ENCODE results near the gene TCF3. TPM values are rescaled to one million over a fixed set of nuclear protein-coding genes. Genes with fewer than 3 reads are reported as not detected.

The TCF3 gene
- total and polyA plus RNA-seq, 2 donors (not counting 3 experiments of a cell fraction or from before 2014, with no cell fraction given): 147 to 193 TPM

- dilution Hi-C loops (cut with MboI; ENCODE audit: extremely low pct_ligation_motif_present, low sequenced_read_pairs) (no loop called here), intact Hi-C loops (cut with micrococcal nuclease) (loop anchor here (5.0 kb wide), 1 partner anchor 145 kb away; no protein-coding TSS in a partner anchor)
- no peak overlapping the region for H3K9ac ChIP-seq (replicated peaks; ENCODE audit: extremely low read depth, insufficient read depth, low read length)
- FAIRE-seq (no peak), DNase-seq (ENCODE audit: low read depth, low spot score) (no peak)
- peaks cover 17 to 54% of the 10 kb centered on the region in 2 experiments for H3K36me3 ChIP-seq (ENCODE audit: control insufficient read depth in 2 of 2, extremely low read depth in 1 of 2, insufficient read depth in 2 of 2, low read length in 2 of 2)
- H3K27ac ChIP-seq (ENCODE audit: insufficient read depth, low read depth, low read length): no peak overlapping the region
- H4K20me1 ChIP-seq (replicated peaks; ENCODE audit: control insufficient read depth, extremely low read depth, insufficient read depth, low read length): no peaks in the 10 kb centered on the region
- POLR2A ChIA-PET: no interaction called here
- no peaks in the 10 kb centered on the region for H3K27me3 ChIP-seq (ENCODE audit: control insufficient read depth in 2 of 2, insufficient read depth in 2 of 2, low read length in 2 of 2)
- H3K9me3 ChIP-seq (replicated peaks; ENCODE audit: control insufficient read depth, insufficient read depth, low read length): no peaks in the 10 kb centered on the region
- H3K4me1 ChIP-seq (ENCODE audit: control insufficient read depth, extremely low read depth, insufficient read depth, low read length): no peaks in the 10 kb centered on the region
- BruUV-seq (replicated peaks): no TSS peak
- H3K4me2 ChIP-seq (ENCODE audit: insufficient read depth, low read length): no peak overlapping the region
- no peak overlapping the region for H2AFZ ChIP-seq (ENCODE audit: low read depth, low read length)
- H3K4me3 ChIP-seq (replicated peaks in 1 of 3; ENCODE audit: insufficient read depth in 1 of 3, low read depth in 1 of 3, low read length in 3 of 3): no peak overlapping the region
- peaks cover 2% of the 10 kb centered on the region for H3K79me2 ChIP-seq (ENCODE audit: control insufficient read depth, insufficient read depth, low read length)
- TF ChIP-seq EZH2 (IDR thresholded peaks at IDR 0.05; ENCODE audit: borderline replicate concordance, low read depth, low read length, severe bottlenecking): no peak
- TF ChIP-seq CTCF (IDR thresholded peaks at IDR 0.05; ENCODE audit: extremely low read depth in 1 of 2, insufficient read depth in 1 of 2, low read depth in 1 of 2, low read length in 2 of 2): no peak
- no peak for TF ChIP-seq GATA2 (IDR thresholded peaks at IDR 0.05; ENCODE audit: insufficient read depth, insufficient read length, low read depth, low read length)
- TF ChIP-seq FOS (IDR thresholded peaks at IDR 0.05; ENCODE audit: borderline replicate concordance, insufficient read depth, low read length): no peak
- TF ChIP-seq POLR2A (IDR thresholded peaks at IDR 0.05; ENCODE audit: low read depth, low read length): no peak
- TF ChIP-seq JUN (IDR thresholded peaks at IDR 0.05; ENCODE audit: borderline replicate concordance, insufficient read depth, insufficient read length, low read depth): no peak
- H3K9me1 ChIP-seq (replicated peaks; ENCODE audit: control insufficient read depth, extremely low read depth, insufficient read depth, low read length): no peaks in the 10 kb centered on the region
- CTCF ChIA-PET: interaction anchor here (1.5 kb wide), 1 partner anchor 50 kb away, joined by 4 read pairs; no protein-coding TSS in a partner anchor
Measured at GRCh38 chr19:1622007-1622406, 30.4 kb downstream of the TCF3 start.

- TF ChIP-seq MYC (IDR thresholded peaks at IDR 0.05; ENCODE audit: low read depth, low read length) (no peak), MAX (IDR thresholded peaks at IDR 0.05; ENCODE audit: insufficient read depth, insufficient read length) (no peak), POLR2A (IDR thresholded peaks at IDR 0.05; ENCODE audit: low read depth, low read length) (no peak), JUN (IDR thresholded peaks at IDR 0.05; ENCODE audit: borderline replicate concordance, insufficient read depth, insufficient read length, low read depth) (no peak), GATA2 (IDR thresholded peaks at IDR 0.05; ENCODE audit: insufficient read depth, insufficient read length, low read depth, low read length) (no peak), FOS (IDR thresholded peaks at IDR 0.05; ENCODE audit: borderline replicate concordance, insufficient read depth, low read length) (no peak), CTCF (IDR thresholded peaks at IDR 0.05; ENCODE audit: extremely low read depth in 1 of 2, insufficient read depth in 1 of 2, low read depth in 1 of 2, low read length in 2 of 2) (no peak), POLR2AphosphoS5 (IDR thresholded peaks at IDR 0.05; ENCODE audit: insufficient read depth, low read depth, low read length) (no peak), EZH2 (IDR thresholded peaks at IDR 0.05; ENCODE audit: borderline replicate concordance, low read depth, low read length, severe bottlenecking) (no peak)
- Histone ChIP-seq H3K4me1 (ENCODE audit: control insufficient read depth, extremely low read depth, insufficient read depth, low read length) (no peaks in the 10 kb centered on the region), H3K36me3 (ENCODE audit: control insufficient read depth in 2 of 2, extremely low read depth in 1 of 2, insufficient read depth in 2 of 2, low read length in 2 of 2) (peaks cover 20 to 52% of the 10 kb centered on the region in 2 experiments), H3K9me1 (replicated peaks; ENCODE audit: control insufficient read depth, extremely low read depth, insufficient read depth, low read length) (no peaks in the 10 kb centered on the region), H3K27ac (ENCODE audit: insufficient read depth, low read depth, low read length) (no peak overlapping the region), H4K20me1 (replicated peaks; ENCODE audit: control insufficient read depth, extremely low read depth, insufficient read depth, low read length) (no peaks in the 10 kb centered on the region), H3K9ac (replicated peaks; ENCODE audit: extremely low read depth, insufficient read depth, low read length) (no peak overlapping the region), H3K79me2 (ENCODE audit: control insufficient read depth, insufficient read depth, low read length) (peaks cover 2% of the 10 kb centered on the region), H3K4me2 (ENCODE audit: insufficient read depth, low read length) (no peak overlapping the region), H3K4me3 (replicated peaks in 1 of 3; ENCODE audit: insufficient read depth in 1 of 3, low read depth in 1 of 3, low read length in 3 of 3) (no peak overlapping the region), H2AFZ (ENCODE audit: low read depth, low read length) (no peak overlapping the region), H3K9me3 (replicated peaks; ENCODE audit: control insufficient read depth, insufficient read depth, low read length) (no peaks in the 10 kb centered on the region), H3K27me3 (ENCODE audit: control insufficient read depth in 2 of 2, insufficient read depth in 2 of 2, low read length in 2 of 2) (no peaks in the 10 kb centered on the region)
- intact Hi-C loops (cut with micrococcal nuclease) (loop anchor here (5.0 kb wide), 1 partner anchor 146 kb away; no protein-coding TSS in a partner anchor), dilution Hi-C loops (cut with MboI; ENCODE audit: extremely low pct_ligation_motif_present, low sequenced_read_pairs) (no loop called here)
- no TSS peak for BruUV-seq (replicated peaks)
- DNase-seq (ENCODE audit: low read depth, low spot score) (no peak), FAIRE-seq (no peak)
- ChIA-PET POLR2A (no interaction called here), CTCF (no interaction called here)
Measured at GRCh38 chr19:1621574-1621973, 30.8 kb downstream of the TCF3 start.
